HG03520 (cell line): ENCODE results near the gene ZC3H4.

Experiments used
- ATAC-seq: cut with Tn5 transposase; IDR thresholded peaks from one replicate; pipeline ENCODE4 v1.9.1; 2021; ENCODE audit warnings: mild to moderate bottlenecking, moderate library complexity; ENCODE audit not compliant: unreplicated experiment

The ZC3H4 gene

GRCh38 chr19:47023448-47023794 is 90.2 kb downstream of the ZC3H4 start:
- ATAC-seq, result no peak

- ATAC-seq, result no peak
Observed at GRCh38 chr19:47022541-47023447, 90.8 kb downstream of the ZC3H4 start.

DNA sequence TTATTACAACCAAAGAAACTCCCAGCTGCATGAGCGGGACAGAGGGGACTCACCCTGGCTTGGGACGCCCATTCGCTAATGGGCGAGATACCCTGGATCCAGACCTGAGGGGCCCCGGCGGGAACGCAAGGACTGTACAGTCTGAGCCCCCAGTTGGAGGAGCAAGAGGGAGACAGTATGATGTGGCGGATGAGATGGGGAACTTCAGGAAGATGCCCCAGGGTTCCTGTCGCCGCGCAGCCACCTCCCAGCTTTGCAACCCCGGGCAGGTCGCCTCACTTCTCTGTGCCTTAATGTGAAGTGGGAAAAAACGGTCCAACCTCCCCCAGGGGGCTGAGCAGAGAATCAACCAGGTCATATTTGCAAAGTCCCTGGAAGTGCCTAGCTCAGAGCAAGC is 91.4 kb downstream of the ZC3H4 start:
- ATAC-seq, result no peak

- no peak for ATAC-seq
Observed at GRCh38 chr19:47021536-47022139, 91.9 kb downstream of the ZC3H4 start.

DNA sequence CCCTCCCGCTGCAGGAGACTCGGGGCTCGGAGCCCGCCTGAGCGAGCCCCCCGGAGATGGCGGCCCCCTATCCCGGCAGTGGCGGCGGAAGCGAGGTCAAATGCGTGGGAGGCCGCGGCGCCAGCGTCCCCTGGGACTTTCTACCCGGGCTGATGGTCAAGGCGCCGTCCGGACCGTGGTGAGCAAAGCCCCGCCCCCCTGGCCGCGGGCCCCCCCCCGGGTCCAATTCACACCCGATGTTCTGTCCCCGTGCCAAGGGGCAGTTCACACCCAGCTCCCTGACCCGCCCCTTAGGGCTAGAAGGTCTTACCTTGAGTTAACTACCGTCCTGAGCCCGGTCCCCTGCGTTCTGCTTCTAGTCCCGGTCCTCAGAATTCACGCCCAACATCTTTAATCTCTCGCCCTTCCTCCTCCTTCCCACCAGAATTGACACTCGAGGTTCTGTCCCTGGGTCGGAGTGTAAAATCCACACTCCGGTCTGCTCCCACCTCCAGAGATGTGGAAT is 92.5 kb downstream of the ZC3H4 start:
- ATAC-seq, result no peak

GRCh38 chr19:47020132-47020805 is 93.3 kb downstream of the ZC3H4 start:
- ATAC-seq, result no peak

DNA sequence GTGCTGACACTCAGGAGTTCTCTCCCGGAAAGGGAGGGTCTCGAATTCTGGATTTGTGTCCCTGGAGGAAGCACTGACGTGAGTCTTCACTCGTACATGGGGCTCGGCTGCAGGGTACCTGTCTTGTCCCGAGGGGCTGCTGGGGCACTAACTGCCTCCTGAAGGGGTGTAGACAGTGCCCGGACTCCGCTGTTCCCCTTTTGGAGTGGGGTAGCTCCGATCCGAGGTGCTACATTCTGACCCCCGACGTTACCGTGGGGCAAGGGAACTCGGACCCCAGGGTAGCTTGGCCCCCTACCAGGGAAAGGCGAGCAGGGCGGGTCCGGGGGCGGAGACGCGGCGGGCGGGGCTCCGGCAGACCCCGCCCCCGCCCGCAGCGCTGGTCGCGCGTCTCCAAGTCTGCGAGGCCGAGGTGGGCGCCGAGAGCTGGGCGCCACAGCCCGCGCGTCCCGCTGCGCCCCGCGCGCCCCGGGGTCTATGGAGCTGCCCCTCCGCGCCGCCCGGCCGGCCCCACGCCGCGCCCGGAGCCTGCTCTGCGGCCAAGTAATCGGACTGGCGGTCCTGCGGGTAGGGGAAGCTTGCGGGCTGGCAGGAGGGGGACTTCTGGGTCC is 94.0 kb downstream of the ZC3H4 start, which contains the start of gene NPAS1:
NPAS1 (plus strand) TSS at position 407 of the 611 bp plus-strand sequence. CDS start 1,211 bp downstream, outside the sequence.
- ATAC-seq, result no peak

GRCh38 chr19:47018923-47019322 is 94.7 kb downstream of the ZC3H4 start:
- no peak for ATAC-seq
